HG02571 (cell line): Measurements from ENCODE around the gene ELP6.
"Not testable (repeated sequence)": the region's sequence is repeated elsewhere in the genome, so short reads cannot be mapped to it uniquely, and the experiment has no call there.

Experiments used
- ATAC-seq: cut with Tn5 transposase; IDR thresholded peaks from one replicate; pipeline ENCODE4 v1.9.1; 2021; ENCODE audit warnings: mild to moderate bottlenecking, moderate library complexity; ENCODE audit not compliant: unreplicated experiment

Gene ELP6

GRCh38 chr3:47469616-47470015 is 43.9 kb downstream of the ELP6 start:
- no peak for ATAC-seq

GRCh38 chr3:47468315-47468714 is 45.2 kb downstream of the ELP6 start:
- not testable (repeated sequence) for ATAC-seq

DNA sequence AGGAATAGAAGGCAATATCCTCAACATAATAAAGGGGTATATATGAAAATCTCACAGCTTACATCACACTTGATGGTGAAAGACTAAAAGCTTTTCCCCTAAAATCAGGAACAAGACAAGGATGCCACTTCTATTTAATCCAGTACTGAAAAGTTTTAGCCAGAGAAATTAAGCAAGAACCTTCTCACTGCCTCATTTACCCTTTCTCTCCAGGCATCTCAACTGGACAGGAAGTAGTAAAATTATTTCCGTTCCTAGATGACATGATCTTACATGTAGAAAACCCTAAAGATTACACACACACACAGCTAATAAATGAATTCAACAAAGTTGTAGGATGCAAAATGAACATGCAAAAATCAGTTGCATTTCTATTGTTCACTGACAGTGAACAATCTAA is 48.9 kb downstream of the ELP6 start:
- ATAC-seq = no peak

DNA sequence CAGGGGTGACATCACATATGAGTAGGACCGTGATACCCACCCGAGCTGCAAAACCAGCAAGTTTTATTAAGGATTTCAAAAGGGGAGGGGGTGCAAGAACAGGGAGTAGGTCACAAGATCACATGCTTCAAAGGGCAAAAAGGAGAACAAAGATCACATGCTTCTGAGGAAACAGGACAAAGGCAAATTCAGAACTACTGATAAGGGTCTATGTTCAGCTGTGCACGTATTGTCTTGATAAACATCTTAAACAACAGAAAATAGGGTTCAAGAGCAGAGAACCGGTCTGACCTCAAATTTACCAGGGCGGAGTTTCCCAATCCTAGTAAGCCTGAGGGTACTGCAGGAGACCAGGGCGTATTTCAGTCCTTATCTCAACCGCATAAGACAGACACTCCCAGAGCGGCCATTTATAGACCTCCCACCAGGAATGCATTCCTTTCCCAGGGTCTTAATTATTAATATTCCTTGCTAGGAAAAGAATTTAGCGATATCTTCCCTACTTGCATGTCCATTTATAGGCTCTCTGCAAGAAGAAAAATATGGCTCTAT is 53.9 kb downstream of the ELP6 start:
- ATAC-seq = not testable (repeated sequence)

DNA sequence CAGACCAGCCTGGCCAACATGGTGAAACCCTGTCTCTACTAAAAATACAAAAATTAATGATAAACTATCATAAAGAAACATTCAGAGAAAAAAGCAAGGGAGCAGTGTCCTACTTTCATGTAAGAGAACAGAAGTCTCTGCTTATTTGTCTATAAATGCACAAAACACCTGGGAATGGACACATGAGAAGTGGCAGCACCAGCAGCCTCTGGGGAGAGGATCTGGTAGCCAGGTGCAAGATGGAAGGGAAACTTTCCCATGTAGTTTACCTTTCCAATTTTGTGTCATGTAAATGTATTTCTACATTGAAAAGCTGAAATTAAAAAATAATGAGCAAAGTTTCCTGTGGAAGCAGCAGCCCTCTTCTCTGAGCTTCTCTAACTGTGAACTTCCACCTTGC is 56.5 kb downstream of the ELP6 start:
- ATAC-seq = no peak

DNA sequence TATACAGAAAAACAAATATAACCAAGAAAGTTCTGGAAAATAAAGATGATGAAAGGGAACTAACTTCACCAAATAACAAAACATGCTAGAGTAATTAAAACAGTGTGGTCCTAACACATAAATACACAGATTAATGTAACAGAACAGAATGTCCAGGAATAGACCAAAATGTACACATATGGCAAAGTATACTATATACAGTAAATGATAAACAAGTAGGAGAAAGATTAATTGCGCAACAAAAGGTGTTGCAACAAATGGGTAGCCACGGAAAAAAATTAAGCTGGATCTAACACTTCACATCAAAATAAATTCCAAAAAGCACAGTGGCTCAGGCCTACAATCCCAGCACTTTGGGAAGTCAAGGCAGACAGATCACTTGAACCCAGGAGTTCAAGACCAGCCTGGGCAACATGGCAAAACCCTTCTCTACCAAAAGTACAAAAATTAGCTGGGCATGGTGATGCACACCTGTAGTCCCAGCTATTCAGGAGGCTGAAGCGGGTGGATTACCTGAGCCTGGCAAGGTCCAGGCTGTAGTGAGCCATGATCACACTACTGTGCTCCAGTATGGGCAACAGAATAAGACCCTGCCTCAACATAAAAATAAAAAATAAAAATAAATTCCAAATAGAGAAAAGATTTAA is 57.6 kb downstream of the ELP6 start:
- no peak for ATAC-seq

GRCh38 chr3:47452453-47453215 is 60.9 kb downstream of the ELP6 start:
- ATAC-seq = no peak
